A673 (cell line): ENCODE measurements around the gene TSPAN5. TPM values are rescaled to one million over a fixed set of nuclear protein-coding genes. Genes with fewer than 3 reads are reported as not detected.

Experiments used
- BruUV-seq: library from RNA; stranded (reverse); fragments of 400-500 nt; replicated peaks from 2 replicates; lab custom pipeline; 2021; lab: Mats Ljungman, UMichigan
- CTCF ChIA-PET: fragments of 300-600 bp; sonication (Branson Sonifier 250); formaldehyde crosslinking; loops from one replicate; lab custom pipeline; 2022; ENCODE audit warnings: antibody characterized with exemption; lab: Charles Lee
- POLR2A ChIA-PET: fragments of 300-600 bp; sonication (Branson Sonifier 250); formaldehyde crosslinking; loops from one replicate; lab custom pipeline; 2022; ENCODE audit warnings: antibody characterized with exemption; ENCODE audit not compliant: low non-redundant PET; lab: Charles Lee
- DNase-seq: peaks from one replicate; pipeline ENCODE4 v3.0.0-alpha.2; 2015; ENCODE audit warnings: low spot score
- H3K27ac ChIP-seq: fragments of 200-600 bp; sonication (generic); 2 replicates; pipeline ENCODE4 v1.5.1; 2016; ENCODE audit warnings: mixed run types, low read depth, mild to moderate bottlenecking, mixed read lengths, antibody characterized with exemption, low read length; ENCODE audit not compliant: poor library complexity, severe bottlenecking
- H3K27me3 ChIP-seq: fragments of 200-600 bp; sonication (generic); replicated peaks from 2 replicates; pipeline ENCODE4 v1.6.1; 2017; ENCODE audit warnings: mixed run types, low read depth, mild to moderate bottlenecking, mixed read lengths, antibody characterized with exemption, low read length; ENCODE audit not compliant: insufficient read depth, poor library complexity
- H3K36me3 ChIP-seq: fragments of 200-600 bp; sonication (generic); 2 replicates; pipeline ENCODE4 v1.6.1; 2016; ENCODE audit warnings: mixed run types, mild to moderate bottlenecking, mixed read lengths, antibody characterized with exemption, low read length; ENCODE audit not compliant: insufficient read depth, poor library complexity, severe bottlenecking
- H3K4me1 ChIP-seq: fragments of 200-600 bp; sonication (generic); 2 replicates; pipeline ENCODE4 v1.6.1; 2017; ENCODE audit warnings: mixed run types, mild to moderate bottlenecking, mixed read lengths, antibody characterized with exemption, low read length; ENCODE audit not compliant: insufficient read depth, poor library complexity, severe bottlenecking
- H3K4me3 ChIP-seq: fragments of 200-600 bp; sonication (generic); 2 replicates; pipeline ENCODE4 v1.5.1; 2016; ENCODE audit warnings: low read depth, mixed run types, mild to moderate bottlenecking, mixed read lengths, low read length; ENCODE audit not compliant: poor library complexity, severe bottlenecking
- H3K9me3 ChIP-seq: fragments of 200-600 bp; sonication (generic); 2 replicates; pipeline ENCODE4 v1.6.1; 2016; ENCODE audit warnings: mixed run types, low read depth, mild to moderate bottlenecking, mixed read lengths, antibody characterized with exemption, low read length; ENCODE audit not compliant: poor library complexity, severe bottlenecking
- CTCF ChIP-seq: fragments of 300-800, 200-600 bp; sonication (generic); conservative IDR thresholded peaks from 2 replicates; pipeline ENCODE4 v1.5.1; 2017; ENCODE audit warnings: low read depth, mild to moderate bottlenecking, antibody characterized with exemption, low read length, moderate library complexity, mixed read lengths
- EZH2 ChIP-seq: fragments of 200-600 bp; sonication (generic); IDR thresholded peaks from 2 replicates; pipeline ENCODE4 v1.6.1; 2017; ENCODE audit warnings: borderline replicate concordance, low read depth, mild to moderate bottlenecking, mixed read lengths, antibody characterized with exemption, low read length; ENCODE audit not compliant: poor library complexity, severe bottlenecking
- intact Hi-C: fragments of 100-400 bp; cut with micrococcal nuclease; formaldehyde crosslinking; loops from one replicate; pipeline ENCODE4 v1.10.0; 2022; ENCODE audit not compliant: unreplicated experiment
- total RNA-seq: library from RNA; stranded (reverse); gene quantifications from 2 replicates; pipeline ENCODE4 v1.2.3, GENCODE V29; 2021

The TSPAN5 gene
- total RNA-seq, 1 experiment from 2014 or later: 15.2 TPM

DNA sequence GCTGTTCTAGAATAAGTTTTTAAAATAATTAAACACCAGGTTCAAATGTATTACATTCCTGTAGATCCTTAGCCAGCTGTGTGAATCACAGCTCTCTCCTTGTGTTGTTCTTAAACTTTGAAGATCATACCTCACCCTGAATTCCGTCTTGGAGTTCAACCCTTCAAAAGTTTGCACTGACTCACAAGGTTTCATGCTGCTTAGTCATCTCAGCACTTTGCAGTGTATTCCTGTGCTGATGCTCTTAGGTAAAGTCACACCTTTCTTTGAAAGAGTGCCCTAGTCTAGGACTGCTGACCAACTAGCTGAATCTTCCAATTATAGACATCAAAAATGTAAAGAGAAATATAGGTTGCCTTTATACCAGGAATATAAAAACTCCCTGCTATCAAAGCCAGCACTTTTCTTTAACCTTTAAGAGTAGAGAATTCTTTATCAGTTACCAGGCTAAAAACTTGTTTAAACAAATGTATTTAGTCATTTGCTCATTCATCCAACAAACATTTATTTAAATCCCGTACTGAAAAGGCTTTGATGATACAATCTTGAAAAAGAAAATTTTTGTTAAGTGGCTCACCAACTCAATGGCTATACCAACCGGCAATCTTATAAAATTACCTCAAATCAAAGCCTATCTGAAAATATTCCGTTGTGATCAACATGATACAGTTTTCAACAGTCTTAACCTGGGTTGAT is 227.6 kb downstream of the TSPAN5 start:
- BruUV-seq: no TSS peak
- DNase-seq: no peak
- no peaks in the 10 kb centered on the region for H3K27me3 ChIP-seq
- no peak overlapping the region for H3K27ac ChIP-seq
- H3K9me3 ChIP-seq: no peaks in the 10 kb centered on the region
- TF ChIP-seq EZH2 (no peak), CTCF (no peak)
- no peaks in the 10 kb centered on the region for H3K4me1 ChIP-seq
- H3K36me3 ChIP-seq: no peaks in the 10 kb centered on the region
- POLR2A ChIA-PET: no interaction called here
- H3K4me3 ChIP-seq: no peak overlapping the region
- intact Hi-C loops: no loop called here
- CTCF ChIA-PET: no interaction called here

GRCh38 chr4:98423009-98423408 is 235.4 kb downstream of the TSPAN5 start:
- BruUV-seq: no TSS peak
- POLR2A ChIA-PET: no interaction called here

DNA sequence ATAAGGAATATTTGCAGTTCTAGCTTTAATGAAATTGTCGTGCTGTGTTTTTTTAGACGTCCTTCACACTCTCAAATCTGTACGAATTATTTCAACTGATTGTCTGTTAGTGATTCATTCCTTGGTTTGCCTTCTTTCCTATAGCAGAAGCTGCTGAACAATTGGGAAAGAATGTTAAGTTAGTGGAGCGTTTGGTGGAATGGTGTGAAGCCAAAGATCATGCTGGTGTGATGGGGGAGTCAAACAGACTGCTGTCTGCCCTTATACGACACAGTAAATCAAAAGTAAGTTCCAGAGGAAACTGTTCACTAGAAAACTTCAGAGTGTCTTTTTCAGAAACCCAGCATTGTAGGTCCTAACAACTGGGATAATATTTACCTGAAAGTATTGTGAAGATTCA is 237.3 kb downstream of the TSPAN5 start:
- intact Hi-C loops: no loop called here
- ChIA-PET CTCF (no interaction called here), POLR2A (no interaction called here)
- Histone ChIP-seq H3K27me3 (no peaks in the 10 kb centered on the region), H3K9me3 (no peaks in the 10 kb centered on the region), H3K4me1 (no peaks in the 10 kb centered on the region), H3K4me3 (no peak overlapping the region), H3K27ac (no peak overlapping the region), H3K36me3 (no peaks in the 10 kb centered on the region)
- BruUV-seq: no TSS peak
- TF ChIP-seq EZH2 (no peak), CTCF (no peak)
- no peak for DNase-seq

More at GRCh38 chr4:98423009-98423408, 235.4 kb downstream of the TSPAN5 start:
- Histone ChIP-seq H3K4me3 (no peak overlapping the region), H3K27me3 (no peaks in the 10 kb centered on the region), H3K36me3 (no peaks in the 10 kb centered on the region), H3K4me1 (no peaks in the 10 kb centered on the region), H3K9me3 (no peaks in the 10 kb centered on the region), H3K27ac (no peak overlapping the region)
- no peak for DNase-seq
- CTCF ChIA-PET: no interaction called here
- TF ChIP-seq EZH2 (no peak), CTCF (no peak)
- intact Hi-C loops: no loop called here
